GM12878 (cell line): ENCODE results near the gene PTPRD. TPM values are rescaled to one million over a fixed set of nuclear protein-coding genes. Genes with fewer than 3 reads are reported as not detected.

Source experiments
- ATAC-seq: fragments of 200-7000 bp; cut with Tn5 transposase; 3 replicates; pipeline ENCODE4 v1.9.1; 2020; ENCODE audit warnings: mild to moderate bottlenecking, moderate library complexity
- BruUV-seq: library from RNA; stranded (reverse); fragments of 400-500 nt; replicated peaks from 2 replicates; lab custom pipeline; 2021; lab: Mats Ljungman, UMichigan
- CTCF ChIA-PET: fragments of 300-600 bp; sonication (Branson Sonifier 250); formaldehyde crosslinking; extraction: SDS; loops from one replicate; lab custom pipeline; 2021; ENCODE audit warnings: inconsistent platforms; lab: Yijun Ruan, JAX
- POLR2A ChIA-PET: fragments of 350-600 bp; formaldehyde crosslinking; extraction: SDS; loops from one replicate; lab custom pipeline; 2021; ENCODE audit warnings: inconsistent platforms; lab: Charles Lee
- RAD21 ChIA-PET: fragments of 300-600 bp; sonication (Branson Sonifier 250); formaldehyde crosslinking; loops from one replicate; lab custom pipeline; 2023; ENCODE audit warnings: antibody characterized with exemption; ENCODE audit not compliant: unreplicated experiment; lab: Charles Lee
- SMC1A ChIA-PET: fragments of 300-600 bp; sonication (Branson Sonifier 250); formaldehyde crosslinking; loops from one replicate; lab custom pipeline; 2023; ENCODE audit not compliant: unreplicated experiment, uncharacterized antibody; lab: Charles Lee
- DNase-seq: peaks from one replicate; pipeline ENCODE4 v3.0.0-alpha.2; 2011; ENCODE audit warnings: low read depth, low spot score
- FAIRE-seq: peaks from 3 replicates; lab custom pipeline; 2011; peaks lifted over from hg19 to GRCh38; lab: Jason Lieb, UNC
- H2AFZ ChIP-seq: 2 replicates; pipeline ENCODE4 v1.6.0; 2011; ENCODE audit warnings: low read depth, low read length, control low read depth; ENCODE audit not compliant: control insufficient read depth
- H3K27ac ChIP-seq: 2 replicates; pipeline ENCODE4 v1.5.1; 2011; ENCODE audit warnings: control low read depth; ENCODE audit not compliant: control insufficient read depth, insufficient read depth
- H3K27me3 ChIP-seq, 2 experiments: replicated peaks in 1 of 2; 2 replicates each; pipeline versions ENCODE4 v1.6.0 to v1.6.1; 2011; ENCODE audit warnings: low read length in 1 of 2; ENCODE audit not compliant: control insufficient read depth in 2 of 2, insufficient read depth in 2 of 2
- H3K36me3 ChIP-seq, 2 experiments: 2 replicates each; pipeline ENCODE4 v1.5.1; 2011; ENCODE audit warnings: low read length in 1 of 2; ENCODE audit not compliant: control insufficient read depth in 2 of 2, insufficient read depth in 2 of 2
- H3K4me1 ChIP-seq: 2 replicates; pipeline ENCODE4 v1.6.1; 2011; ENCODE audit warnings: mild to moderate bottlenecking, low read length, moderate library complexity, mixed read lengths; ENCODE audit not compliant: control insufficient read depth, insufficient read depth
- H3K4me2 ChIP-seq: 2 replicates; pipeline ENCODE4 v1.6.0; 2011; ENCODE audit warnings: control low read depth; ENCODE audit not compliant: control insufficient read depth, insufficient read depth
- H3K4me3 ChIP-seq: fragments of 200-600 bp; sonication (generic); 2 replicates; pipeline ENCODE4 v1.5.1; 2016
- H3K79me2 ChIP-seq: 2 replicates; pipeline ENCODE4 v1.6.0; 2011; ENCODE audit warnings: low read length; ENCODE audit not compliant: control insufficient read depth, insufficient read depth
- H3K9ac ChIP-seq: 2 replicates; pipeline ENCODE4 v1.8.0; 2011; ENCODE audit warnings: low read length, control low read depth, mixed read lengths; ENCODE audit not compliant: control insufficient read depth, insufficient read depth
- H3K9me3 ChIP-seq: replicated peaks from 3 replicates; pipeline ENCODE4 v1.5.1; 2011; ENCODE audit warnings: mild to moderate bottlenecking, low read length; ENCODE audit not compliant: control insufficient read depth, insufficient read depth
- H4K20me1 ChIP-seq: 2 replicates; pipeline ENCODE4 v1.6.0; 2011; ENCODE audit not compliant: control insufficient read depth, insufficient read depth
- CBX3 ChIP-seq: fragments of 200-600 bp; sonication (generic); IDR thresholded peaks from 2 replicates; pipeline ENCODE4 v1.6.1; 2016; ENCODE audit warnings: low read depth, borderline replicate concordance
- CHD4 ChIP-seq: fragments of 200-600 bp; sonication (generic); IDR thresholded peaks from 2 replicates; pipeline ENCODE4 v1.6.1; 2016; ENCODE audit warnings: mild to moderate bottlenecking
- MXI1 ChIP-seq: fragments of 150-350 bp; IDR thresholded peaks from 2 replicates; pipeline ENCODE4 v1.6.1; 2011; ENCODE audit warnings: low read depth, mild to moderate bottlenecking, inconsistent platforms, low read length, improper control_type of control experiment
- NR2F1 ChIP-seq: fragments of 450-650 bp; conservative IDR thresholded peaks from 2 replicates; pipeline ENCODE4 v1.6.1; 2017; ENCODE audit warnings: mild to moderate bottlenecking
- PAX5 ChIP-seq: IDR thresholded peaks from 2 replicates; pipeline ENCODE4 v1.6.1; 2011; ENCODE audit warnings: low read depth, low read length, borderline replicate concordance
- RAD51 ChIP-seq: fragments of 450-650 bp; IDR thresholded peaks from 2 replicates; pipeline ENCODE4 v1.6.1; 2016; ENCODE audit warnings: moderate library complexity, mild to moderate bottlenecking, inconsistent platforms
- SIN3A ChIP-seq: IDR thresholded peaks from 2 replicates; pipeline ENCODE4 v1.6.1; 2012; ENCODE audit warnings: low read depth, low read length, improper control_type of control experiment
- SMAD1 ChIP-seq: fragments of 450-650 bp; IDR thresholded peaks from 2 replicates; pipeline ENCODE4 v1.6.1; 2018; ENCODE audit warnings: mild to moderate bottlenecking, low read depth; ENCODE audit not compliant: partially characterized antibody
- SMARCA5 ChIP-seq: fragments of 450-650 bp; IDR thresholded peaks from 2 replicates; pipeline ENCODE4 v1.6.1; 2017; ENCODE audit warnings: mild to moderate bottlenecking
- SPI1 ChIP-seq: IDR thresholded peaks from 2 replicates; pipeline ENCODE4 v1.6.1; 2011; ENCODE audit warnings: low read depth, mild to moderate bottlenecking, low read length, moderate library complexity, borderline replicate concordance; ENCODE audit not compliant: insufficient read depth
- SUZ12 ChIP-seq: fragments of 200-600 bp; sonication (generic); IDR thresholded peaks from one replicate; pipeline ENCODE4 v1.6.1; 2018; ENCODE audit warnings: antibody characterized with exemption, mild to moderate bottlenecking; ENCODE audit not compliant: unreplicated experiment
- TCF12 ChIP-seq: IDR thresholded peaks from 2 replicates; pipeline ENCODE4 v1.6.1; 2011; ENCODE audit warnings: low read depth, mild to moderate bottlenecking, low read length
- USF1 ChIP-seq: IDR thresholded peaks from 2 replicates; pipeline ENCODE4 v1.6.1; 2011; ENCODE audit warnings: borderline replicate concordance, low read depth, mild to moderate bottlenecking, moderate library complexity, mixed read lengths, low read length; ENCODE audit not compliant: insufficient read depth; ENCODE audit errors: extremely low read length
- WGBS: methylation state at CpG from one replicate; pipeline ENCODE4 v1.1.6; 2016; ENCODE audit warnings: low lambda C conversion rate; ENCODE audit not compliant: insufficient replicate concordance, insufficient coverage; ENCODE audit errors: missing lambda C conversion rate; 5-methylcytosine and 5-hydroxymethylcytosine counted together
- in situ Hi-C: fragments of 300-500 bp; cut with MboI; formaldehyde crosslinking; loops from 9 replicates; pipeline ENCODE4 v1.14.3; 2018; ENCODE audit warnings: mixed read lengths
- intact Hi-C: fragments of 100-400 bp; cut with micrococcal nuclease; formaldehyde crosslinking; loops from one replicate; pipeline ENCODE4 v1.14.2; 2022; ENCODE audit not compliant: unreplicated experiment
- polyA plus RNA-seq, 11 experiments: library from polyadenylated mRNA; depleted of rRNA in 4 of 11; unstranded in 6 of 11; stranded (reverse) in 5 of 11; fragments of >200 nt; fragmentation: Nextera tagmentation in 4 of 11; fragmentation: Illumina TruSeq in 1 of 11; extraction: Ambion mirVana in 4 of 11; extraction: Trizol in 1 of 11; gene quantifications; 1 replicate in 1 of 11; 2 replicates in 10 of 11; pipeline versions ENCODE4 v1.2.1 to v1.2.3, GENCODE V29; 2011 to 2016; ENCODE audit warnings: inconsistent platforms in 2 of 11, missing spikeins in 2 of 11, low read depth in 1 of 11
- total RNA-seq, 4 experiments: library from RNA; depleted of rRNA in 3 of 4; stranded (reverse); fragments of >200 nt in 3 of 4; fragmentation: Illumina TruSeq in 1 of 4; extraction: Trizol in 1 of 4; gene quantifications; 2 replicates each; pipeline versions ENCODE4 v1.2.1 to v1.2.3, GENCODE V29; 2013 to 2021
- TF ChIP-seq, protein P1 (sequence below): fragments of 450-650 bp; IDR thresholded peaks from 2 replicates; pipeline ENCODE4 v1.6.1; 2017; ENCODE audit warnings: mild to moderate bottlenecking
- TF ChIP-seq, protein P2 (sequence below): IDR thresholded peaks from 2 replicates; pipeline ENCODE4 v1.6.1; 2011; ENCODE audit warnings: mild to moderate bottlenecking, low read depth, low read length, moderate library complexity; ENCODE audit not compliant: insufficient replicate concordance
- TF ChIP-seq, protein P3 (sequence below): fragments of 450-650 bp; IDR thresholded peaks from 2 replicates; pipeline ENCODE4 v1.6.1; 2016; ENCODE audit warnings: mild to moderate bottlenecking
- TF ChIP-seq, protein P4 (sequence below): fragments of 150-350 bp; IDR thresholded peaks from 2 replicates; pipeline ENCODE4 v1.6.1; 2014; ENCODE audit warnings: mild to moderate bottlenecking, low read depth, low read length

Gene PTPRD
- total and polyA plus RNA-seq, 10 of the 15 experiments (the other 5 are each of a cell fraction or from before 2014, with no cell fraction given) = under 0.01 to 0.05 (median 0.01) TPM; not detected in 7

DNA sequence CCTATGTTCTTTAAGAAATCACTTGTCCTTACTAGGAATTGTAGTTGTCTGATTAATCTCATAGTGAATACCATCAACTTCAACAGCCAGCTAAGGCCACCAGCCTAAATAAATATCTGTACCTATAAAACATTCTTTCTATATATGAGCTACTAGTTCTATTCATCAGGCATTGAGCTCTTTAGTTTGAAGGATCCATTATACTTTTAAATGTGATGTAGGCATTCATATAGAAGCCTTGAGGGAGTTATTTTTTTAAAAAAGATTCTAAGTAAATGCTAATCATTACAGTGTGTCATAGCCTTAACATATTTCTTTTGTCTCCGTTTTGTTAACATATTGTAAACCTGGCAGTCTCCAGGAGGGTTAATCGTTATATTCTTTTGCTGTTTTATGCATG, 838.3 kb downstream of the PTPRD start:
- no peak for ATAC-seq

More for the DNA sequence above, 838.3 kb downstream of the PTPRD start:
- H4K20me1 ChIP-seq = no peaks in the 10 kb centered on the region
- no peaks in the 10 kb centered on the region for H3K4me1 ChIP-seq
- H3K36me3 ChIP-seq = no peaks in the 10 kb centered on the region
- 4% methylated on average over 2 of the region's 2 CpGs for WGBS
- H3K9me3 ChIP-seq = no peaks in the 10 kb centered on the region
- TF ChIP-seq SMARCA5 (no peak), RAD51 (no peak), USF1 (no peak), PAX5 (no peak), CHD4 (no peak), TCF12 (no peak), SPI1 (no peak), SMAD1 (no peak), CBX3 (no peak), SIN3A (no peak), MXI1 (no peak), NR2F1 (no peak), SUZ12 (no peak)
- TF ChIP-seq, protein P1, sequence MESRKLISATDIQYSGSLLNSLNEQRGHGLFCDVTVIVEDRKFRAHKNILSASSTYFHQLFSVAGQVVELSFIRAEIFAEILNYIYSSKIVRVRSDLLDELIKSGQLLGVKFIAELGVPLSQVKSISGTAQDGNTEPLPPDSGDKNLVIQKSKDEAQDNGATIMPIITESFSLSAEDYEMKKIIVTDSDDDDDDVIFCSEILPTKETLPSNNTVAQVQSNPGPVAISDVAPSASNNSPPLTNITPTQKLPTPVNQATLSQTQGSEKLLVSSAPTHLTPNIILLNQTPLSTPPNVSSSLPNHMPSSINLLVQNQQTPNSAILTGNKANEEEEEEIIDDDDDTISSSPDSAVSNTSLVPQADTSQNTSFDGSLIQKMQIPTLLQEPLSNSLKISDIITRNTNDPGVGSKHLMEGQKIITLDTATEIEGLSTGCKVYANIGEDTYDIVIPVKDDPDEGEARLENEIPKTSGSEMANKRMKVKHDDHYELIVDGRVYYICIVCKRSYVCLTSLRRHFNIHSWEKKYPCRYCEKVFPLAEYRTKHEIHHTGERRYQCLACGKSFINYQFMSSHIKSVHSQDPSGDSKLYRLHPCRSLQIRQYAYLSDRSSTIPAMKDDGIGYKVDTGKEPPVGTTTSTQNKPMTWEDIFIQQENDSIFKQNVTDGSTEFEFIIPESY = no peak
- TF ChIP-seq, protein P2, sequence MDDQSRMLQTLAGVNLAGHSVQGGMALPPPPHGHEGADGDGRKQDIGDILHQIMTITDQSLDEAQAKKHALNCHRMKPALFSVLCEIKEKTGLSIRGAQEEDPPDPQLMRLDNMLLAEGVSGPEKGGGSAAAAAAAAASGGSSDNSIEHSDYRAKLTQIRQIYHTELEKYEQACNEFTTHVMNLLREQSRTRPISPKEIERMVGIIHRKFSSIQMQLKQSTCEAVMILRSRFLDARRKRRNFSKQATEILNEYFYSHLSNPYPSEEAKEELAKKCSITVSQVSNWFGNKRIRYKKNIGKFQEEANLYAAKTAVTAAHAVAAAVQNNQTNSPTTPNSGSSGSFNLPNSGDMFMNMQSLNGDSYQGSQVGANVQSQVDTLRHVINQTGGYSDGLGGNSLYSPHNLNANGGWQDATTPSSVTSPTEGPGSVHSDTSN = no peak
- TF ChIP-seq, protein P3, sequence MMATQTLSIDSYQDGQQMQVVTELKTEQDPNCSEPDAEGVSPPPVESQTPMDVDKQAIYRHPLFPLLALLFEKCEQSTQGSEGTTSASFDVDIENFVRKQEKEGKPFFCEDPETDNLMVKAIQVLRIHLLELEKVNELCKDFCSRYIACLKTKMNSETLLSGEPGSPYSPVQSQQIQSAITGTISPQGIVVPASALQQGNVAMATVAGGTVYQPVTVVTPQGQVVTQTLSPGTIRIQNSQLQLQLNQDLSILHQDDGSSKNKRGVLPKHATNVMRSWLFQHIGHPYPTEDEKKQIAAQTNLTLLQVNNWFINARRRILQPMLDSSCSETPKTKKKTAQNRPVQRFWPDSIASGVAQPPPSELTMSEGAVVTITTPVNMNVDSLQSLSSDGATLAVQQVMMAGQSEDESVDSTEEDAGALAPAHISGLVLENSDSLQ = no peak
- TF ChIP-seq, protein P4, sequence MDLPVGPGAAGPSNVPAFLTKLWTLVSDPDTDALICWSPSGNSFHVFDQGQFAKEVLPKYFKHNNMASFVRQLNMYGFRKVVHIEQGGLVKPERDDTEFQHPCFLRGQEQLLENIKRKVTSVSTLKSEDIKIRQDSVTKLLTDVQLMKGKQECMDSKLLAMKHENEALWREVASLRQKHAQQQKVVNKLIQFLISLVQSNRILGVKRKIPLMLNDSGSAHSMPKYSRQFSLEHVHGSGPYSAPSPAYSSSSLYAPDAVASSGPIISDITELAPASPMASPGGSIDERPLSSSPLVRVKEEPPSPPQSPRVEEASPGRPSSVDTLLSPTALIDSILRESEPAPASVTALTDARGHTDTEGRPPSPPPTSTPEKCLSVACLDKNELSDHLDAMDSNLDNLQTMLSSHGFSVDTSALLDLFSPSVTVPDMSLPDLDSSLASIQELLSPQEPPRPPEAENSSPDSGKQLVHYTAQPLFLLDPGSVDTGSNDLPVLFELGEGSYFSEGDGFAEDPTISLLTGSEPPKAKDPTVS = no peak
- ChIA-PET CTCF (no interaction called here), POLR2A (no interaction called here), SMC1A (interaction anchor here (0.7 kb wide), 1 partner anchor 9 kb away, joined by 4 read pairs; no protein-coding TSS in a partner anchor), RAD21 (no interaction called here)
- no peaks in the 10 kb centered on the region for H3K27me3 ChIP-seq
- intact Hi-C loops (no loop called here), in situ Hi-C loops (no loop called here)
- H3K79me2 ChIP-seq = no peaks in the 10 kb centered on the region
- DNase-seq (no peak), FAIRE-seq (no peak)
- no peak overlapping the region for H2AFZ ChIP-seq
- no peak overlapping the region for H3K27ac ChIP-seq
- H3K9ac ChIP-seq = no peak overlapping the region
- H3K4me2 ChIP-seq = no peak overlapping the region
- no TSS peak for BruUV-seq
- H3K4me3 ChIP-seq = no peak overlapping the region
